PFSK-1 (cell line): ENCODE results near the gene POLA1.

Experiments
- FOXP2 ChIP-seq: optimal IDR thresholded peaks from 2 replicates; pipeline ENCODE3; 2011; ENCODE audit warnings: borderline replicate concordance, control low read depth, inconsistent platforms; ENCODE audit not compliant: insufficient read depth; ENCODE audit errors: extremely low read length, extremely low read depth
- POLR2AphosphoS5 ChIP-seq: IDR thresholded peaks from 2 replicates; pipeline ENCODE4 v1.6.1; 2012; ENCODE audit warnings: low read depth, mild to moderate bottlenecking, control low read depth, low read length, moderate library complexity
- REST ChIP-seq, 2 experiments: IDR thresholded peaks; 2 replicates each; pipeline versions ENCODE4 v1.6.1 to v1.8.0; 2011 to 2012; ENCODE audit warnings: low read depth in 2 of 2, low read length in 2 of 2, control low read depth in 1 of 2, inconsistent platforms in 1 of 2, mild to moderate bottlenecking in 1 of 2, moderate library complexity in 1 of 2; ENCODE audit not compliant: insufficient read depth in 1 of 2
- SIN3A ChIP-seq: IDR thresholded peaks from 2 replicates; pipeline ENCODE4 v1.6.1; 2012; ENCODE audit warnings: mild to moderate bottlenecking, low read length, moderate library complexity, borderline replicate concordance; ENCODE audit not compliant: insufficient read depth
- TAF1 ChIP-seq: IDR thresholded peaks from 2 replicates; pipeline ENCODE4 v1.6.1; 2012; ENCODE audit warnings: low read length, control low read depth, borderline replicate concordance; ENCODE audit not compliant: insufficient read depth

POLA1 gene

GRCh38 chrX:24782011-24782410 is 88.3 kb downstream of the POLA1 start:
- TF ChIP-seq TAF1 (no peak), FOXP2 (no peak)

- TF ChIP-seq SIN3A = no peak
- TF ChIP-seq FOXP2 = no peak
- no peak for TF ChIP-seq TAF1
- no peak for TF ChIP-seq REST (IDR thresholded peaks at IDR 0.05; ENCODE audit: insufficient read depth in 1 of 2, low read depth in 2 of 2, low read length in 2 of 2)
- no peak for TF ChIP-seq POLR2AphosphoS5
Observed at GRCh38 chrX:24789047-24789446, 95.3 kb downstream of the POLA1 start.

- TF ChIP-seq REST (IDR thresholded peaks at IDR 0.05; ENCODE audit: insufficient read depth in 1 of 2, low read depth in 2 of 2, low read length in 2 of 2) (no peak), POLR2AphosphoS5 (no peak), SIN3A (no peak), TAF1 (no peak), FOXP2 (no peak)
Observed at GRCh38 chrX:24790166-24790565, 96.4 kb downstream of the POLA1 start.

- TF ChIP-seq REST (IDR thresholded peaks at IDR 0.05; ENCODE audit: insufficient read depth in 1 of 2, low read depth in 2 of 2, low read length in 2 of 2) = no peak
- TF ChIP-seq FOXP2 = no peak
- no peak for TF ChIP-seq SIN3A
- no peak for TF ChIP-seq TAF1
- no peak for TF ChIP-seq POLR2AphosphoS5
Observed at GRCh38 chrX:24796204-24796603, 102.5 kb downstream of the POLA1 start.

GRCh38 chrX:24799078-24799477 is 105.4 kb downstream of the POLA1 start:
- TF ChIP-seq FOXP2 = no peak
- TF ChIP-seq POLR2AphosphoS5 = no peak

GRCh38 chrX:24799565-24799964 is 105.8 kb downstream of the POLA1 start:
- no peak for TF ChIP-seq FOXP2
- TF ChIP-seq REST (IDR thresholded peaks at IDR 0.05; ENCODE audit: insufficient read depth in 1 of 2, low read depth in 2 of 2, low read length in 2 of 2) = no peak
- TF ChIP-seq TAF1 = no peak
- no peak for TF ChIP-seq POLR2AphosphoS5
- TF ChIP-seq SIN3A = no peak
